ENCODE measurements around the gene OR2V1.

DNA sequence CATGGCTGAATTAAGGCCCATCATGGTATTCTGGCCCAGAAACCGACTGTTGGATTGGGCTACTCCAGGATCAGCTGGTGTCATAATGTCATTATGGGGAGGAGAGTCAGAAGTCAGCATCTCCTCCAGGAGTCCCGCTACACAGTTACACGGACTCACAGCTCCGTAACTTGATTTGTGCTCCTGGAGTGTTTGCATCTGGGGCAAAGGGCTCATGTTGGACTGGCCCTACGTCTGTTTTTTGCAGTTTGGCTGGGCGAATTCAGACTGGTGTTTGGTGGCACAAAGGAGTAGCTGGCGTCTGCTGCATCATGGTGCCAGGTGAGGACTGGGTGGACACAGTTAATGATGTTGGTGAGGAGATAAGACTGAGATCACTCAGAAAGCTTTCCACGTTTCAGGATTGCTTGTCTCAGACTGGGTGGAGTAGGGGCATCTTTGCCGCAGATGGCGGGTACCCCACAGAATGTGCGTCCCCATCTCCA, 31.3 kb downstream of the OR2V1 start:
- TF ChIP-seq POLR2A (IDR thresholded peaks at IDR 0.05; ENCODE audit: low read depth, low read length), result no peak
- TF ChIP-seq POLR2AphosphoS5 (IDR thresholded peaks at IDR 0.05; ENCODE audit: low read depth, low read length), result no peak
- TF ChIP-seq TAF1 (IDR thresholded peaks at IDR 0.05; ENCODE audit: low read depth, low read length), result no peak
- no peak for TF ChIP-seq SPI1 (IDR thresholded peaks at IDR 0.05; ENCODE audit: low read depth, low read length)
